ENCODE results near the gene ABI1.

GRCh38 chr10:26706206-26706605, 154.6 kb downstream of the ABI1 start:
- TF ChIP-seq, protein P1, sequence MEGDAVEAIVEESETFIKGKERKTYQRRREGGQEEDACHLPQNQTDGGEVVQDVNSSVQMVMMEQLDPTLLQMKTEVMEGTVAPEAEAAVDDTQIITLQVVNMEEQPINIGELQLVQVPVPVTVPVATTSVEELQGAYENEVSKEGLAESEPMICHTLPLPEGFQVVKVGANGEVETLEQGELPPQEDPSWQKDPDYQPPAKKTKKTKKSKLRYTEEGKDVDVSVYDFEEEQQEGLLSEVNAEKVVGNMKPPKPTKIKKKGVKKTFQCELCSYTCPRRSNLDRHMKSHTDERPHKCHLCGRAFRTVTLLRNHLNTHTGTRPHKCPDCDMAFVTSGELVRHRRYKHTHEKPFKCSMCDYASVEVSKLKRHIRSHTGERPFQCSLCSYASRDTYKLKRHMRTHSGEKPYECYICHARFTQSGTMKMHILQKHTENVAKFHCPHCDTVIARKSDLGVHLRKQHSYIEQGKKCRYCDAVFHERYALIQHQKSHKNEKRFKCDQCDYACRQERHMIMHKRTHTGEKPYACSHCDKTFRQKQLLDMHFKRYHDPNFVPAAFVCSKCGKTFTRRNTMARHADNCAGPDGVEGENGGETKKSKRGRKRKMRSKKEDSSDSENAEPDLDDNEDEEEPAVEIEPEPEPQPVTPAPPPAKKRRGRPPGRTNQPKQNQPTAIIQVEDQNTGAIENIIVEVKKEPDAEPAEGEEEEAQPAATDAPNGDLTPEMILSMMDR (IDR thresholded peaks at IDR 0.05): no peak
- no peak for TF ChIP-seq POLR2A (IDR thresholded peaks at IDR 0.05)

Data from testis (tissue), 2 donors.